Chondrocyte (in vitro differentiated cells): Measurements from ENCODE around the gene THSD7B. TPM values are rescaled to one million over a fixed set of nuclear protein-coding genes. Genes with fewer than 3 reads are reported as not detected.

Experiments used
- DNase-seq: peaks from one replicate; pipeline ENCODE4 v3.0.0; 2021; ENCODE audit warnings: mixed read lengths, low spot score
- H3K27ac Mint-ChIP-seq: one replicate; pipeline ENCODE4 v1.8.0; 2021; ENCODE audit warnings: mild to moderate bottlenecking, moderate library complexity, mixed read lengths; ENCODE audit not compliant: unreplicated experiment
- H3K27me3 Mint-ChIP-seq: 2 replicates; pipeline ENCODE4 v1.8.0; 2021; ENCODE audit warnings: low read depth, mixed read lengths
- H3K36me3 Mint-ChIP-seq: 2 replicates; pipeline ENCODE4 v1.8.0; 2021; ENCODE audit warnings: low read depth, mixed read lengths
- H3K4me1 Mint-ChIP-seq: 2 replicates; pipeline ENCODE4 v1.8.0; 2021; ENCODE audit warnings: low read depth, mild to moderate bottlenecking, mixed read lengths
- H3K4me3 Mint-ChIP-seq: one replicate; pipeline ENCODE4 v1.8.0; 2021; ENCODE audit warnings: mild to moderate bottlenecking, moderate library complexity, mixed read lengths; ENCODE audit not compliant: unreplicated experiment
- H3K9me3 Mint-ChIP-seq: 2 replicates; pipeline ENCODE4 v1.8.0; 2021; ENCODE audit warnings: low read depth, mixed read lengths
- CTCF ChIP-seq: fragments of 200-600 bp; sonication (generic); IDR thresholded peaks from 2 replicates; pipeline ENCODE4 v1.5.0; 2021; ENCODE audit warnings: antibody characterized with exemption, mild to moderate bottlenecking, moderate library complexity
- total RNA-seq: library from RNA; stranded (reverse); gene quantifications from 3 replicates; pipeline ENCODE4 v1.2.1, GENCODE V29; 2021

The THSD7B gene
- total RNA-seq, 1 donor from 2014 or later: not detected

- Mint-ChIP-seq H3K4me3 (no peak overlapping the region), H3K27ac (no peak overlapping the region), H3K4me1 (peaks cover 5% of the 10 kb centered on the region), H3K9me3 (no peaks in the 10 kb centered on the region), H3K27me3 (peaks cover 2% of the 10 kb centered on the region), H3K36me3 (no peaks in the 10 kb centered on the region)
- no peak for TF ChIP-seq CTCF
- DNase-seq: no peak
Observed at GRCh38 chr2:137181370-137181769, 416.0 kb downstream of the THSD7B start.

GRCh38 chr2:137182071-137182470 is 416.7 kb downstream of the THSD7B start:
- Mint-ChIP-seq H3K36me3 (no peaks in the 10 kb centered on the region), H3K27me3 (peaks cover 2% of the 10 kb centered on the region), H3K27ac (no peak overlapping the region), H3K9me3 (peaks cover 2% of the 10 kb centered on the region), H3K4me3 (no peak overlapping the region), H3K4me1 (peaks cover 5% of the 10 kb centered on the region)
- TF ChIP-seq CTCF: no peak
- no peak for DNase-seq

GRCh38 chr2:137183206-137183898 is 418.0 kb downstream of the THSD7B start:
- TF ChIP-seq CTCF: no peak
- Mint-ChIP-seq H3K27me3 (peaks cover 2% of the 10 kb centered on the region), H3K4me3 (no peak overlapping the region), H3K4me1 (peaks cover 5% of the 10 kb centered on the region), H3K9me3 (peaks cover 5% of the 10 kb centered on the region), H3K27ac (no peak overlapping the region), H3K36me3 (no peaks in the 10 kb centered on the region)
- no peak for DNase-seq

DNA sequence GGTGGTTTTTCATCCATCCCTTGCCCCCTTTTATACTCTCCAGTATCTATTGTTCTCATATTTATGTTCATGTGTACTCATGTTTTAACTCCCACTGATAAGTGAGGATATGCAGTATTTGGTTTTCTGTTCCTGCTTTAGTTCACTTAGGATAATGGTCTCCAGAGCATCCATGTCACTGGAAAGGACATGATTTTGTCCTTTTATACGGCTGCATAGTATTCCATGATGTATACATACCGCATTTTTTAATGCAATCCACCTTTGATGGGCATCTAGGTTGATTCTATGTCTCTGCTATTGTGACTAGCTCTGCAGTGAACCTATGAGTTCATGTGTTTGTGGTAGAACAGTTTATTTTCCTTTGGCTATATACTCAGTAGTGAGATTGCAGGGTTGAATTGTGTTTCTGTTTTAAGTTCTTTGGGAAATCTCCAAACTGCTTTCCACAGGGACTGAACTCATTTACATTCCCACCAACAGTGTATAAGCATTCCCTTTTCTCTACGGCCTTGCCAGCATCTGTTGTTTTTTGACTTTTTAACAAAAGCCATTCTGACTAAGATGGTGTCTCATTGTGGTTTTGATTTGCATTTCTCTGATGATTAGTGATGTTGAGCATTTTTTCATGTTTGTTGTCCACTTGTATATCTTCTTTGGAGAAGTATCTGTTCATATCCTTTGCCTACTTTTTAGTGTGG is 420.2 kb downstream of the THSD7B start:
- TF ChIP-seq CTCF: no peak
- no peak for DNase-seq
- Mint-ChIP-seq H3K4me3 (no peak overlapping the region), H3K36me3 (no peaks in the 10 kb centered on the region), H3K9me3 (peaks cover 5% of the 10 kb centered on the region), H3K4me1 (no peaks in the 10 kb centered on the region), H3K27me3 (peaks cover 2% of the 10 kb centered on the region), H3K27ac (no peak overlapping the region)

GRCh38 chr2:137187216-137187615 is 421.9 kb downstream of the THSD7B start:
- H3K4me1 Mint-ChIP-seq: no peaks in the 10 kb centered on the region
- H3K36me3 Mint-ChIP-seq: no peaks in the 10 kb centered on the region
- TF ChIP-seq CTCF: no peak
- DNase-seq: no peak
- H3K9me3 Mint-ChIP-seq: peaks cover 5% of the 10 kb centered on the region
- H3K27ac Mint-ChIP-seq: no peak overlapping the region
- H3K27me3 Mint-ChIP-seq: peaks cover under 1% of the 10 kb centered on the region
- H3K4me3 Mint-ChIP-seq: no peak overlapping the region
